C4-2B (cell line): Measurements from ENCODE around the gene NRP2.

Source experiments
- CTCF ChIP-seq: fragments of 450-650 bp; conservative IDR thresholded peaks from 2 replicates; pipeline ENCODE4 v1.5.1; 2017; ENCODE audit warnings: mild to moderate bottlenecking
- ZFX ChIP-seq: fragments of 450-650 bp; IDR thresholded peaks from 2 replicates; pipeline ENCODE4 v1.6.1; 2017

GRCh38 chr2:205748639-205749038 is 66.3 kb downstream of the NRP2 start:
- TF ChIP-seq CTCF (no peak), ZFX (no peak)
